ENCODE results near the gene OTULIN.

Gene OTULIN

GRCh38 chr5:14696057-14696456 is 31.5 kb downstream of the OTULIN start:
- no peak for TF ChIP-seq EZH2phosphoT487 (IDR thresholded peaks at IDR 0.05; ENCODE audit: borderline replicate concordance, low read length)
- TF ChIP-seq CTCF (IDR thresholded peaks at IDR 0.05; ENCODE audit: low read depth, low read length, poor library complexity, severe bottlenecking), result no peak
- H3K27me3 ChIP-seq (ENCODE audit: control insufficient read depth, low read length), result no peaks in the 10 kb centered on the region
- no peaks in the 10 kb centered on the region for H4K20me1 ChIP-seq (ENCODE audit: control insufficient read depth, insufficient read depth, low read depth, low read length)
- H3K27ac ChIP-seq (ENCODE audit: low read depth, low read length), result no peak overlapping the region
- H3K79me2 ChIP-seq (ENCODE audit: control insufficient read depth, low read length), result peaks cover 2% of the 10 kb centered on the region; the same call in 1 of the 2 replicates
- no peaks in the 10 kb centered on the region for H3K4me1 ChIP-seq (ENCODE audit: control insufficient read depth, low read length)
- peaks cover 89% of the 10 kb centered on the region for H3K36me3 ChIP-seq (ENCODE audit: control insufficient read depth, low read length)
- no peak overlapping the region for H3K4me3 ChIP-seq (ENCODE audit: low read length)
- H3F3A ChIP-seq (ENCODE audit: control insufficient read depth, insufficient read depth), result no peaks in the 10 kb centered on the region
- no peak overlapping the region for H3K4me2 ChIP-seq (ENCODE audit: low read length)
- H3K9me3 ChIP-seq (ENCODE audit: control insufficient read depth, insufficient read depth, low read length), result no peaks in the 10 kb centered on the region
- no peaks in the 10 kb centered on the region for H3K9me2 ChIP-seq (replicated peaks; ENCODE audit: control insufficient read depth, low read length)

- no peaks in the 10 kb centered on the region for H4K20me1 ChIP-seq (ENCODE audit: control insufficient read depth, insufficient read depth, low read depth, low read length)
- no peaks in the 10 kb centered on the region for H3F3A ChIP-seq (ENCODE audit: control insufficient read depth, insufficient read depth)
- H3K9me3 ChIP-seq (ENCODE audit: control insufficient read depth, insufficient read depth, low read length), result no peaks in the 10 kb centered on the region
- H3K79me2 ChIP-seq (ENCODE audit: control insufficient read depth, low read length), result peaks cover 2% of the 10 kb centered on the region; the same call in 1 of the 2 replicates
- no peaks in the 10 kb centered on the region for H3K27me3 ChIP-seq (ENCODE audit: control insufficient read depth, low read length)
- peaks cover 89% of the 10 kb centered on the region for H3K36me3 ChIP-seq (ENCODE audit: control insufficient read depth, low read length)
- no peak overlapping the region for H3K4me3 ChIP-seq (ENCODE audit: low read length)
- no peak overlapping the region for H3K27ac ChIP-seq (ENCODE audit: low read depth, low read length)
- H3K4me1 ChIP-seq (ENCODE audit: control insufficient read depth, low read length), result no peaks in the 10 kb centered on the region
- TF ChIP-seq EZH2phosphoT487 (IDR thresholded peaks at IDR 0.05; ENCODE audit: borderline replicate concordance, low read length), result no peak
- TF ChIP-seq CTCF (IDR thresholded peaks at IDR 0.05; ENCODE audit: low read depth, low read length, poor library complexity, severe bottlenecking), result no peak
- no peaks in the 10 kb centered on the region for H3K9me2 ChIP-seq (replicated peaks; ENCODE audit: control insufficient read depth, low read length)
- H3K4me2 ChIP-seq (ENCODE audit: low read length), result no peak overlapping the region
These were observed 32.3 kb downstream of the OTULIN start for GRCh38 chr5:14696851-14697250.

GRCh38 chr5:14698495-14698894 is 34.0 kb downstream of the OTULIN start:
- peaks cover 2% of the 10 kb centered on the region; the same call in 1 of the 2 replicates for H3K79me2 ChIP-seq (ENCODE audit: control insufficient read depth, low read length)
- H3K9me2 ChIP-seq (replicated peaks; ENCODE audit: control insufficient read depth, low read length), result no peaks in the 10 kb centered on the region
- no peaks in the 10 kb centered on the region for H4K20me1 ChIP-seq (ENCODE audit: control insufficient read depth, insufficient read depth, low read depth, low read length)
- no peaks in the 10 kb centered on the region for H3K27me3 ChIP-seq (ENCODE audit: control insufficient read depth, low read length)
- H3K27ac ChIP-seq (ENCODE audit: low read depth, low read length), result no peak overlapping the region
- no peaks in the 10 kb centered on the region for H3K9me3 ChIP-seq (ENCODE audit: control insufficient read depth, insufficient read depth, low read length)
- TF ChIP-seq EZH2phosphoT487 (IDR thresholded peaks at IDR 0.05; ENCODE audit: borderline replicate concordance, low read length), result no peak
- TF ChIP-seq CTCF (IDR thresholded peaks at IDR 0.05; ENCODE audit: low read depth, low read length, poor library complexity, severe bottlenecking), result no peak
- no peak overlapping the region for H3K4me2 ChIP-seq (ENCODE audit: low read length)
- H3K4me3 ChIP-seq (ENCODE audit: low read length), result no peak overlapping the region
- no peaks in the 10 kb centered on the region for H3K4me1 ChIP-seq (ENCODE audit: control insufficient read depth, low read length)
- peaks cover 81% of the 10 kb centered on the region for H3K36me3 ChIP-seq (ENCODE audit: control insufficient read depth, low read length)
- H3F3A ChIP-seq (ENCODE audit: control insufficient read depth, insufficient read depth), result no peaks in the 10 kb centered on the region

Measured in DOHH2 (cell line).